H1 (cell line): ENCODE measurements around the gene BLTP1. TPM values are rescaled to one million over a fixed set of nuclear protein-coding genes. Genes with fewer than 3 reads are reported as not detected.

Source experiments
- CEBPB ChIP-seq: IDR thresholded peaks from 2 replicates; pipeline ENCODE4 v1.6.1; 2012; ENCODE audit warnings: low read depth, low read length
- CHD2 ChIP-seq: IDR thresholded peaks from 2 replicates; pipeline ENCODE4 v1.6.1; 2012; ENCODE audit warnings: low read length, improper control_type of control experiment
- NANOG ChIP-seq: IDR thresholded peaks from 2 replicates; pipeline ENCODE4 v1.6.1; 2011; ENCODE audit warnings: low read length, low read depth, mild to moderate bottlenecking, inconsistent platforms; ENCODE audit not compliant: insufficient read depth, poor library complexity, severe bottlenecking
- USF2 ChIP-seq: IDR thresholded peaks from 2 replicates; pipeline ENCODE4 v1.6.1; 2011; ENCODE audit warnings: low read length, improper control_type of control experiment
- polyA plus RNA-seq, 7 experiments: library from polyadenylated mRNA; depleted of rRNA in 3 of 7; stranded (reverse) in 5 of 7; unstranded in 2 of 7; fragments of >200 nt in 5 of 7; fragments of 200-250 nt in 2 of 7; gene quantifications; 1 replicate in 5 of 7; 2 replicates in 1 of 7; 4 replicates in 1 of 7; pipeline versions ENCODE4 v1.2.1 to v1.2.3, GENCODE V29; 2011 to 2013; ENCODE audit warnings: missing spikeins in 2 of 7, mixed read lengths in 2 of 7
- total RNA-seq: library from RNA; stranded (reverse); fragmentation: NEBNext Ultra II Directional; extraction: Animal tissue kit (Norgen Biotek cat#: 25700); gene quantifications from 2 replicates; pipeline ENCODE4 v1.2.1, GENCODE V29; 2021
- TF ChIP-seq, protein P1 (sequence below): fragments of 300-600 bp; sonication (generic); IDR thresholded peaks from 2 replicates; pipeline ENCODE4 v1.7.1; 2012; ENCODE audit warnings: low read length, moderate library complexity, mild to moderate bottlenecking, inconsistent platforms; ENCODE audit not compliant: insufficient replicate concordance

The BLTP1 gene
- total and polyA plus RNA-seq, 2 of the 8 experiments (the other 6 are each of a cell fraction or from before 2014, with no cell fraction given), result 14.0 to 27.9 TPM

GRCh38 chr4:122117743-122118142 lies 34.4 kb upstream of the BLTP1 start (continued):
- TF ChIP-seq, protein P1, sequence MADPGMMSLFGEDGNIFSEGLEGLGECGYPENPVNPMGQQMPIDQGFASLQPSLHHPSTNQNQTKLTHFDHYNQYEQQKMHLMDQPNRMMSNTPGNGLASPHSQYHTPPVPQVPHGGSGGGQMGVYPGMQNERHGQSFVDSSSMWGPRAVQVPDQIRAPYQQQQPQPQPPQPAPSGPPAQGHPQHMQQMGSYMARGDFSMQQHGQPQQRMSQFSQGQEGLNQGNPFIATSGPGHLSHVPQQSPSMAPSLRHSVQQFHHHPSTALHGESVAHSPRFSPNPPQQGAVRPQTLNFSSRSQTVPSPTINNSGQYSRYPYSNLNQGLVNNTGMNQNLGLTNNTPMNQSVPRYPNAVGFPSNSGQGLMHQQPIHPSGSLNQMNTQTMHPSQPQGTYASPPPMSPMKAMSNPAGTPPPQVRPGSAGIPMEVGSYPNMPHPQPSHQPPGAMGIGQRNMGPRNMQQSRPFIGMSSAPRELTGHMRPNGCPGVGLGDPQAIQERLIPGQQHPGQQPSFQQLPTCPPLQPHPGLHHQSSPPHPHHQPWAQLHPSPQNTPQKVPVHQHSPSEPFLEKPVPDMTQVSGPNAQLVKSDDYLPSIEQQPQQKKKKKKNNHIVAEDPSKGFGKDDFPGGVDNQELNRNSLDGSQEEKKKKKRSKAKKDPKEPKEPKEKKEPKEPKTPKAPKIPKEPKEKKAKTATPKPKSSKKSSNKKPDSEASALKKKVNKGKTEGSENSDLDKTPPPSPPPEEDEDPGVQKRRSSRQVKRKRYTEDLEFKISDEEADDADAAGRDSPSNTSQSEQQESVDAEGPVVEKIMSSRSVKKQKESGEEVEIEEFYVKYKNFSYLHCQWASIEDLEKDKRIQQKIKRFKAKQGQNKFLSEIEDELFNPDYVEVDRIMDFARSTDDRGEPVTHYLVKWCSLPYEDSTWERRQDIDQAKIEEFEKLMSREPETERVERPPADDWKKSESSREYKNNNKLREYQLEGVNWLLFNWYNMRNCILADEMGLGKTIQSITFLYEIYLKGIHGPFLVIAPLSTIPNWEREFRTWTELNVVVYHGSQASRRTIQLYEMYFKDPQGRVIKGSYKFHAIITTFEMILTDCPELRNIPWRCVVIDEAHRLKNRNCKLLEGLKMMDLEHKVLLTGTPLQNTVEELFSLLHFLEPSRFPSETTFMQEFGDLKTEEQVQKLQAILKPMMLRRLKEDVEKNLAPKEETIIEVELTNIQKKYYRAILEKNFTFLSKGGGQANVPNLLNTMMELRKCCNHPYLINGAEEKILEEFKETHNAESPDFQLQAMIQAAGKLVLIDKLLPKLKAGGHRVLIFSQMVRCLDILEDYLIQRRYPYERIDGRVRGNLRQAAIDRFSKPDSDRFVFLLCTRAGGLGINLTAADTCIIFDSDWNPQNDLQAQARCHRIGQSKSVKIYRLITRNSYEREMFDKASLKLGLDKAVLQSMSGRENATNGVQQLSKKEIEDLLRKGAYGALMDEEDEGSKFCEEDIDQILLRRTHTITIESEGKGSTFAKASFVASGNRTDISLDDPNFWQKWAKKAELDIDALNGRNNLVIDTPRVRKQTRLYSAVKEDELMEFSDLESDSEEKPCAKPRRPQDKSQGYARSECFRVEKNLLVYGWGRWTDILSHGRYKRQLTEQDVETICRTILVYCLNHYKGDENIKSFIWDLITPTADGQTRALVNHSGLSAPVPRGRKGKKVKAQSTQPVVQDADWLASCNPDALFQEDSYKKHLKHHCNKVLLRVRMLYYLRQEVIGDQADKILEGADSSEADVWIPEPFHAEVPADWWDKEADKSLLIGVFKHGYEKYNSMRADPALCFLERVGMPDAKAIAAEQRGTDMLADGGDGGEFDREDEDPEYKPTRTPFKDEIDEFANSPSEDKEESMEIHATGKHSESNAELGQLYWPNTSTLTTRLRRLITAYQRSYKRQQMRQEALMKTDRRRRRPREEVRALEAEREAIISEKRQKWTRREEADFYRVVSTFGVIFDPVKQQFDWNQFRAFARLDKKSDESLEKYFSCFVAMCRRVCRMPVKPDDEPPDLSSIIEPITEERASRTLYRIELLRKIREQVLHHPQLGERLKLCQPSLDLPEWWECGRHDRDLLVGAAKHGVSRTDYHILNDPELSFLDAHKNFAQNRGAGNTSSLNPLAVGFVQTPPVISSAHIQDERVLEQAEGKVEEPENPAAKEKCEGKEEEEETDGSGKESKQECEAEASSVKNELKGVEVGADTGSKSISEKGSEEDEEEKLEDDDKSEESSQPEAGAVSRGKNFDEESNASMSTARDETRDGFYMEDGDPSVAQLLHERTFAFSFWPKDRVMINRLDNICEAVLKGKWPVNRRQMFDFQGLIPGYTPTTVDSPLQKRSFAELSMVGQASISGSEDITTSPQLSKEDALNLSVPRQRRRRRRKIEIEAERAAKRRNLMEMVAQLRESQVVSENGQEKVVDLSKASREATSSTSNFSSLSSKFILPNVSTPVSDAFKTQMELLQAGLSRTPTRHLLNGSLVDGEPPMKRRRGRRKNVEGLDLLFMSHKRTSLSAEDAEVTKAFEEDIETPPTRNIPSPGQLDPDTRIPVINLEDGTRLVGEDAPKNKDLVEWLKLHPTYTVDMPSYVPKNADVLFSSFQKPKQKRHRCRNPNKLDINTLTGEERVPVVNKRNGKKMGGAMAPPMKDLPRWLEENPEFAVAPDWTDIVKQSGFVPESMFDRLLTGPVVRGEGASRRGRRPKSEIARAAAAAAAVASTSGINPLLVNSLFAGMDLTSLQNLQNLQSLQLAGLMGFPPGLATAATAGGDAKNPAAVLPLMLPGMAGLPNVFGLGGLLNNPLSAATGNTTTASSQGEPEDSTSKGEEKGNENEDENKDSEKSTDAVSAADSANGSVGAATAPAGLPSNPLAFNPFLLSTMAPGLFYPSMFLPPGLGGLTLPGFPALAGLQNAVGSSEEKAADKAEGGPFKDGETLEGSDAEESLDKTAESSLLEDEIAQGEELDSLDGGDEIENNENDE, result no peak
- TF ChIP-seq USF2, result no peak
- no peak for TF ChIP-seq CEBPB
- TF ChIP-seq CHD2, result no peak
- TF ChIP-seq NANOG, result no peak
